HG03135 (cell line): Measurements from ENCODE around the gene DDX49.
"Not testable (repeated sequence)": the region's sequence is repeated elsewhere in the genome, so short reads cannot be mapped to it uniquely, and the experiment has no call there.

ENCODE experiments used
- ATAC-seq: cut with Tn5 transposase; IDR thresholded peaks from one replicate; pipeline ENCODE4 v1.9.1; 2021; ENCODE audit warnings: mild to moderate bottlenecking, moderate library complexity; ENCODE audit not compliant: unreplicated experiment

DDX49 gene

GRCh38 chr19:18941628-18942354 lies 22.3 kb downstream of the DDX49 start:
- ATAC-seq, result no peak

GRCh38 chr19:18942692-18943091 lies 23.2 kb downstream of the DDX49 start:
- ATAC-seq, result no peak

GRCh38 chr19:18943465-18943864 lies 23.9 kb downstream of the DDX49 start:
- ATAC-seq, result no peak

GRCh38 chr19:18945297-18945696 lies 25.8 kb downstream of the DDX49 start:
- no peak for ATAC-seq

GRCh38 chr19:18946335-18946734 lies 26.8 kb downstream of the DDX49 start:
- no peak for ATAC-seq

GRCh38 chr19:18946918-18947317 lies 27.4 kb downstream of the DDX49 start:
- ATAC-seq, result no peak

- ATAC-seq, result no peak
These were observed 28.8 kb downstream of the DDX49 start for GRCh38 chr19:18948075-18948975.

- ATAC-seq, result no peak
These were observed 29.5 kb downstream of the DDX49 start for GRCh38 chr19:18948976-18949356.

- no peak for ATAC-seq
These were observed 30.3 kb downstream of the DDX49 start for GRCh38 chr19:18949858-18950257.

GRCh38 chr19:18951721-18952281 lies 32.3 kb downstream of the DDX49 start:
- ATAC-seq, result no peak

- not testable (repeated sequence) for ATAC-seq
These were observed 33.0 kb downstream of the DDX49 start for GRCh38 chr19:18952364-18953003.

- ATAC-seq, result no peak
These were observed 34.6 kb downstream of the DDX49 start for GRCh38 chr19:18954094-18954493.

- no peak for ATAC-seq
These were observed 35.5 kb downstream of the DDX49 start for GRCh38 chr19:18955042-18955441.

GRCh38 chr19:18960370-18960769 lies 40.9 kb downstream of the DDX49 start:
- ATAC-seq, result no peak

GRCh38 chr19:18961767-18962620 lies 42.5 kb downstream of the DDX49 start:
- no peak for ATAC-seq

GRCh38 chr19:18964121-18964520 lies 44.6 kb downstream of the DDX49 start:
- ATAC-seq, result no peak

- no peak for ATAC-seq
These were observed 46.8 kb downstream of the DDX49 start for GRCh38 chr19:18966307-18966706.

- ATAC-seq, result no peak
These were observed 48.0 kb downstream of the DDX49 start for GRCh38 chr19:18967358-18968146.

GRCh38 chr19:18969931-18970659 lies 50.6 kb downstream of the DDX49 start:
- ATAC-seq, result no peak
